ENCODE measurements around the gene ZSCAN16. TPM values are rescaled to one million over a fixed set of nuclear protein-coding genes. Genes with fewer than 3 reads are reported as not detected.
"Not testable (repeated sequence)": the region's sequence is repeated elsewhere in the genome, so short reads cannot be mapped to it uniquely, and the experiment has no call there.

Gene ZSCAN16
- total and polyA plus RNA-seq, 3 donors from 2014 or later, result 3.5 to 4.4 (median 3.6) TPM

DNA sequence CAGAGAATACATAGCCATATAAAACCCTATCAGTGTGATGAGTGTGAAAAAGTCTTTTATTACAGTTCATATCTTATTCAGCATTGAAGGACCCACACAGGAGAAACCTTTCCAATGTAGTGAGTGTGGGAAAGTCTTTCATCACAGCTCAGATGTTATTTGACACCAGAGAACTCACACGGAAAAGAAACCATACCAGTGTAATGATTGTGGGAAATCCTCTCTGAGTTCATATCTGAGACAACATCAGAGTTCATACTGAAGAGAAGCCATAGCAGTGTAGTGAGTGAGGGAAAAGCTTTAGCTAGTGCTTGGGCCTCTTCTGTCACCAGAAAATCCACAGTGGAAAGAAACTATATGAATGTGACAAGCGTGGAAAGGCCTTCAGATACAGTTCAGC lies 8.6 kb upstream of the ZSCAN16 start:
- H3K27ac ChIP-seq, result no peak overlapping the region
- no peak overlapping the region for H3K4me3 ChIP-seq
- no peak for DNase-seq
- intact Hi-C loops (cut with DNase I; ENCODE audit: low total_unique reads), result no loop called here
- no peaks in the 10 kb centered on the region for H3K36me3 ChIP-seq (ENCODE audit: low read depth, missing control alignments)
- H3K9me3 ChIP-seq, result no peaks in the 10 kb centered on the region
- H3K4me1 ChIP-seq, result no peaks in the 10 kb centered on the region
- WGBS, 2 donors, result 84 to 85% methylated on average over 2 of the region's 2 CpGs
- H3K27me3 ChIP-seq, result no peaks in the 10 kb centered on the region
- TF ChIP-seq, protein P1, sequence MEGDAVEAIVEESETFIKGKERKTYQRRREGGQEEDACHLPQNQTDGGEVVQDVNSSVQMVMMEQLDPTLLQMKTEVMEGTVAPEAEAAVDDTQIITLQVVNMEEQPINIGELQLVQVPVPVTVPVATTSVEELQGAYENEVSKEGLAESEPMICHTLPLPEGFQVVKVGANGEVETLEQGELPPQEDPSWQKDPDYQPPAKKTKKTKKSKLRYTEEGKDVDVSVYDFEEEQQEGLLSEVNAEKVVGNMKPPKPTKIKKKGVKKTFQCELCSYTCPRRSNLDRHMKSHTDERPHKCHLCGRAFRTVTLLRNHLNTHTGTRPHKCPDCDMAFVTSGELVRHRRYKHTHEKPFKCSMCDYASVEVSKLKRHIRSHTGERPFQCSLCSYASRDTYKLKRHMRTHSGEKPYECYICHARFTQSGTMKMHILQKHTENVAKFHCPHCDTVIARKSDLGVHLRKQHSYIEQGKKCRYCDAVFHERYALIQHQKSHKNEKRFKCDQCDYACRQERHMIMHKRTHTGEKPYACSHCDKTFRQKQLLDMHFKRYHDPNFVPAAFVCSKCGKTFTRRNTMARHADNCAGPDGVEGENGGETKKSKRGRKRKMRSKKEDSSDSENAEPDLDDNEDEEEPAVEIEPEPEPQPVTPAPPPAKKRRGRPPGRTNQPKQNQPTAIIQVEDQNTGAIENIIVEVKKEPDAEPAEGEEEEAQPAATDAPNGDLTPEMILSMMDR (IDR thresholded peaks at IDR 0.05), result no peak
- TF ChIP-seq POLR2A (IDR thresholded peaks at IDR 0.05), result no peak

DNA sequence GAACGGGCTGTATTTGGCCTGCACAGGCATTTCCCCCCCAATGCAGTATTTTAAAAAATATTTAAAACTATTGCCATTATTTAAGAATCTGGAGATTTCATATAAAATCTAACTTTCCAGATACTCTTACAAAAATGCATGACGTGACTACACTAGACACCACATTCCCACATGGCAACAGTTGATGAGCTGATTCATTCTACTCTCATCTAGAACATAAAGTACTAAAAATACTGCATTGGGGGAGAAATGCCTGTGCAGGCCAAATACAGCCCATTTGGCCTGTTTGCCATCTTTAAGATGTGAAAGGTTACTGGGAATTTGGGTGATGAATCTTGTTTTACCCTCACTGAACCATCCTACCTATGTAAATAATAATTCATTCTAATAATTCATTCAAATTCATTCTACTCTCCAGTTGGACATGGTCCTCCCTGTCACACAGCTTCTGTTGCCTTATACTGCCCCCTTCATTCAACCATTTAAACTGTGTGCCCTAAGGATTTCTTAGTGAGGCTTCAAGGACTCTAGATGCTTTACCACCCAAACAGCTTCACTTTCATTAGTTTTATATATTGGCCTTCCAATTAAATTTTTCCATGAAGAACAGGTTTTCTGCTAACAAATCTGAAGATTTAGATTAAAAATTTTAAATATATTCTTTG lies 6.9 kb upstream of the ZSCAN16 start:
- Histone ChIP-seq H3K27me3 (no peaks in the 10 kb centered on the region), H3K36me3 (ENCODE audit: low read depth, missing control alignments) (no peaks in the 10 kb centered on the region), H3K4me3 (no peak overlapping the region)

DNA sequence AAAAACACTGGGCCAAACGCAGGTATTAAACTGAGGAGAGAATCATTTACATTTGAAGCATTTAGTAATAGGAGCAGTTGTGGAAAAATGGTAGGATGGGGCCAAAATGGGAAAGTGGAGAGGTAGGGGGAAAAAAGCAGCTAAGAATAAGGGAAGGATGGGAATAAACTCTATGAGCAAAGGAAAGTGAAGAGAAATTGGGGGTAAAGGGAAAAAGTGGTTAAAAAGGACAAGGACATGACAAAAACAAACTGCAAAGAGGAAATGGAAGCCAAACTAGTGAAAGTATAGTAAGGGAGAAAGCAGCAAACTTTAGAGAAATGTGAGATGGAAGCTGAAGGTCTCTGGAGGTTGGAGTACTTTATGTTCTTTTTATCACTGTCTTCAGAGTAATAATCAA lies 6.2 kb upstream of the ZSCAN16 start:
- Histone ChIP-seq H3K4me1 (no peaks in the 10 kb centered on the region), H3K36me3 (ENCODE audit: low read depth, missing control alignments) (no peaks in the 10 kb centered on the region), H3K27ac (no peak overlapping the region), H3K27me3 (no peaks in the 10 kb centered on the region), H3K9me3 (no peaks in the 10 kb centered on the region), H3K4me3 (no peak overlapping the region)
- TF ChIP-seq, protein P1 (IDR thresholded peaks at IDR 0.05), result no peak
- TF ChIP-seq POLR2A (IDR thresholded peaks at IDR 0.05), result no peak
- 79 to 81% methylated on average over 1 of the region's 1 CpG for WGBS, 2 donors
- intact Hi-C loops (cut with DNase I; ENCODE audit: low total_unique reads), result no loop called here
- no peak for DNase-seq

More for the DNA sequence above, 6.9 kb upstream of the ZSCAN16 start:
- Histone ChIP-seq H3K4me1 (no peaks in the 10 kb centered on the region), H3K9me3 (no peaks in the 10 kb centered on the region), H3K27ac (no peak overlapping the region)
- TF ChIP-seq POLR2A (IDR thresholded peaks at IDR 0.05), result no peak
- TF ChIP-seq, protein P1 (IDR thresholded peaks at IDR 0.05), result no peak
- intact Hi-C loops (cut with DNase I; ENCODE audit: low total_unique reads), result no loop called here
- WGBS, 2 donors, result 83 to 89% methylated on average over 2 of the region's 2 CpGs
- DNase-seq, result no peak

DNA sequence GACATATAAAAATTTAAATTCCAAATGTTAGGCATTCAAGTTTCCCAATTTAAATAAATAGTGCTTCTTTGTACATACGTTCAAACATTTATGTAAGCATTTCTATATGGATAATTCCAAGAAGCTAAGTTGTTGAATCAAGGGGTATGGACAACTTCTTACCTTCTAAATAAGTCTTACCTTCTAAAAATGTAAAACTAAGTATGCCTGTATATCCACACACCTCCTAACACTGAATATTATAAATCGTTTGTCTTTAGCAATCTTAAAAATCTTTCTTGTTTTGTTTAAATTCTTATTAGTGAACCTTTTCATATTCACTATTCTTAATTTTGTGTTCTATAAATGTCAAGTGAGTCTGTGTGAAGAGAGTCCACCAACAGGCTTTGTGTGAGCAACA lies 2.5 kb upstream of the ZSCAN16 start:
- DNase-seq, result no peak
- intact Hi-C loops (cut with DNase I; ENCODE audit: low total_unique reads), result no loop called here
- WGBS, 2 donors, result 92 to 97% methylated on average over 2 of the region's 2 CpGs
- no peaks in the 10 kb centered on the region for H3K36me3 ChIP-seq (ENCODE audit: low read depth, missing control alignments)
- H3K27me3 ChIP-seq, result no peaks in the 10 kb centered on the region
- no peaks in the 10 kb centered on the region for H3K9me3 ChIP-seq
- no peak overlapping the region for H3K4me3 ChIP-seq
- peaks cover 8% of the 10 kb centered on the region for H3K4me1 ChIP-seq
- H3K27ac ChIP-seq, result no peak overlapping the region
- TF ChIP-seq POLR2A (IDR thresholded peaks at IDR 0.05), result no peak
- TF ChIP-seq, protein P1 (IDR thresholded peaks at IDR 0.05), result no peak

DNA sequence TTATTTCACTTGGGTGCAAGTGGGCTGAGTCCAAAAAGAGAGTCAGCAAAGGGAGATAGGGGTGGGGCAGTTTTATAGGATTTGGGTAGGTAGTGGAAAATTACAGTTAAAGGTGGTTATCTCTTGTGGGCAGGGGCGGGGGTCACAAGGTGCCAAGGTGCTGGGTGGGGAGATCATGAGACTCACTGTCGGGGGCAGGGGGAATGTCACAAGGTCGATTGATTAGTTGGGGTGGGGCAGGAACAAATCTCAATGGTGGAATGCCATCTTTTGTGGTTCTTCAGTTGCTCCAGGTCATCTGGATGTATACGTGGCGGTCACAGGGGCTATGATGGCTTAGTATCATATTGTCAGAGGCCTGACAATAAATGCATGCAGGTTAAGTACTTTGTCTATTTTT lies 2.1 kb upstream of the ZSCAN16 start:
- H3K36me3 ChIP-seq (ENCODE audit: low read depth, missing control alignments); H3K4me1 ChIP-seq; H3K27me3 ChIP-seq; H3K27ac ChIP-seq; H3K9me3 ChIP-seq; intact Hi-C loops (cut with DNase I; ENCODE audit: low total_unique reads); H3K4me3 ChIP-seq; DNase-seq: not testable (repeated sequence)
- 91 to 95% methylated on average over 5 of the region's 5 CpGs for WGBS, 2 donors
